AG09319 (cell line): ENCODE measurements around the gene RAD50.

ENCODE experiments used
- DNase-seq: peaks from one replicate; pipeline ENCODE4 v3.0.0-alpha.2; 2010; ENCODE audit warnings: low read depth; ENCODE audit errors: extremely low read depth
- TF ChIP-seq, protein P1 (sequence below): IDR thresholded peaks from 2 replicates; pipeline ENCODE4 v1.5.1; 2011; ENCODE audit warnings: low read depth, mild to moderate bottlenecking, inconsistent platforms, low read length, moderate library complexity

The RAD50 gene

DNA sequence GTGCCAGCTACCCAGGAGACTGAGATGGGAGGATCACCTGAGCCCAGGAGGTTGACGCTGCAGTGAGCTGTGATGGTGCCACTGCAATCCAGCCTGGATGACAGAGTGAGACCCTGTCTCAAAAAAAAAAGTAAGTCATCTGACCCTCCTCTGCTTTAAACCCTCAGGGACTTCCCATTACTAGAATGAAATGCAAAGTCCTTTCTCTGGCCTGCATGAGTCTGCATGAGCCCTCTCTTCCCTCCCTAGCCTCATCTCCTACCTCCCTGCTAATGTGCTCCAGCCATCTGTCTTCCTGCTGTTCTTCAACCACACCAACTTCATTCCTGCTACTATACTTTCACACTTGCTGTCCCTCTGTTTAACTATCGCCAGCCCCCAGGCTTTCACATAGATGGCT is 28.8 kb upstream of the RAD50 start:
- no peak for DNase-seq
- TF ChIP-seq, protein P1, sequence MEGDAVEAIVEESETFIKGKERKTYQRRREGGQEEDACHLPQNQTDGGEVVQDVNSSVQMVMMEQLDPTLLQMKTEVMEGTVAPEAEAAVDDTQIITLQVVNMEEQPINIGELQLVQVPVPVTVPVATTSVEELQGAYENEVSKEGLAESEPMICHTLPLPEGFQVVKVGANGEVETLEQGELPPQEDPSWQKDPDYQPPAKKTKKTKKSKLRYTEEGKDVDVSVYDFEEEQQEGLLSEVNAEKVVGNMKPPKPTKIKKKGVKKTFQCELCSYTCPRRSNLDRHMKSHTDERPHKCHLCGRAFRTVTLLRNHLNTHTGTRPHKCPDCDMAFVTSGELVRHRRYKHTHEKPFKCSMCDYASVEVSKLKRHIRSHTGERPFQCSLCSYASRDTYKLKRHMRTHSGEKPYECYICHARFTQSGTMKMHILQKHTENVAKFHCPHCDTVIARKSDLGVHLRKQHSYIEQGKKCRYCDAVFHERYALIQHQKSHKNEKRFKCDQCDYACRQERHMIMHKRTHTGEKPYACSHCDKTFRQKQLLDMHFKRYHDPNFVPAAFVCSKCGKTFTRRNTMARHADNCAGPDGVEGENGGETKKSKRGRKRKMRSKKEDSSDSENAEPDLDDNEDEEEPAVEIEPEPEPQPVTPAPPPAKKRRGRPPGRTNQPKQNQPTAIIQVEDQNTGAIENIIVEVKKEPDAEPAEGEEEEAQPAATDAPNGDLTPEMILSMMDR: no peak

DNA sequence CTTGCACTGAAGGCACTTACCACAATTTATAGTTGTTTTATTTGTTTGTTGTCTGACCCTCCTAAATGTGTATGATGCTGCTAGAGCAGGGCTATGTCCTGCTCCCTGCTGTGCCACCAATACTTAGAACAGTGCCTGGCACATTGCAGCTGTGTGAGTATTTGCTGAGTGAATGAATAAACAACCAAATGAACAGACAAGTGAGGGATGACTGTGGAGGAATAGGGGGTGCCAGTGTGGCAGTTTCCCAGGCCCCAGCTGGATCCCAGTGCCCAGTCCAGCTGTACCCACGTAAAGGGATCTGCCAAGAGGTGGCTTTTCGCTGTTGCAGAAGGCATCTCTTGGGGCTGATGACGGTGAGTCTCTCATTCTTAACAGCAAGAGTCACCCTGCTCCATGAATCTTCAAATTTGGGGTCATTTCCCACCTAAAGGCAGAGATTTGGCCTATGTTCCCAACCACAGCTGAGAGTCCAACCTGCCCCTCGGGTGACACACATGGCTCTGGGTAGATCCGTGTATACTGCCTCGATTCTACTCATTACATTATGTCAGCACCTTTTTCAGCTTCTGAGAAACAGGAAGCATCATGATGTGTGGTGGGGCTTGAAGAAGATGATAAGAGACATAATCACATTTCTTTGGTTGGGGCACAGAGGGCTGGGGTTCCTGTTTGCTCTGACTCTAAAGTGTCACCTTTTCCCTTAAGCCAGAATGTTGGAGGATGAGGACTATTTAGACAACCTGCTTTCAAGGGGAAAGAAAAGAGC is 27.7 kb upstream of the RAD50 start:
- DNase-seq: no peak
- TF ChIP-seq, protein P1: no peak

DNA sequence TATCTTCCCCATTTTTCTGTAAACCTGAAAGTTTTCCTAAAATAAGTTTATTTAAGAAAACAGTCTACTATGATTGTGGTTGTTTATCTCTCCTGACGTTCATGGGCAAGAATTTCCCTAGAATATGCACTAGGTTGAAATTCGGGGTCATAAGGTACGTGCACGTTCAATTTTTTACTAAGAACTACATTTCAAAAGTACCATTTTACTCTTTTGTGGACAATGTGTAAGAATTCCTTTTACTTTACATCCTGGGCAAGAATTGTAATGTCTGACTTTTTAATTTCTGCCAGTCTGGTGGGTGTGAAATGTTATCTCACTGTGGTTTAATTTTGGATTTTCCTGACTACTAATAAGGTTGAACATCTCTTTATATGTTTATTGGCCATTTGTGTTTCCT is 25.8 kb upstream of the RAD50 start:
- TF ChIP-seq, protein P1: no peak
- DNase-seq: no peak

DNA sequence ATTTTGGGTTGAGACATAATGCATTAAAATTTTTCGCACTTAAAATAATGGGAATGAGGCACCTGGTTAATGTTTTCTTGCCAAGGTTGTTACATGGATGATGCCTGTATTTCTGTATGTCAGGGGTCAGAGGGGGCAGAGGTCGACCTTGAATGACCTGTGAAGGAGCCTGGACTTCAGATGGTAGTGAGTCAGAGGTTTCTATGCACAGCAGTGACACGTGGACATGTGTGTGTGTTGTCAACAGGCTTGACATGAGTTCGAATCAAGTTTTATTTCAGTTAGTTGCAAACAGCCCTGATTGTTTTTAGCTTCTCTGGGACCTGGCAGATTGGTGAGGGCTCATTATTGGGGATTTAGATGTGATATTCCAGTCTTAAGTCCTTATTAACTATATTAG is 17.1 kb upstream of the RAD50 start:
- TF ChIP-seq, protein P1: no peak
- no peak for DNase-seq

DNA sequence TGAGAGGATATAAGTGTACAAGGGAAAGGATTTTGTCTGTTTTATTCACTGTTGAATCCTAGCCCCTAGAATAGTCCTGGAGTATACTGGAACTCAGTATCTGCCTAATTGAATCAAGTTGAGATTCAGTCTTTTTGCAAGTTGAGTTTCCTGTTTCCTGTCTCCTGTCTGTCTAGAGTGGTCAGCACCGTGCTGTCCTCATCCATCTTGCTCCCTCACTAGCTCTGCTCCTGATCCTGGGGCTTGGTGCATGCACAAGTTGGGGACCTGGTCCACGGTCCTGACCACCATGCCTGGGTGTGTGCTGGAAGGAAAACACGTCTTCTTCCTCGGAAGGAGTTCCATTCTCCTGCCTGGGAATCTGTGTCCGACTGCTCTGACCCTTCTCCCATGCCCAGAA is 16.6 kb upstream of the RAD50 start:
- TF ChIP-seq, protein P1: no peak
- DNase-seq: no peak

DNA sequence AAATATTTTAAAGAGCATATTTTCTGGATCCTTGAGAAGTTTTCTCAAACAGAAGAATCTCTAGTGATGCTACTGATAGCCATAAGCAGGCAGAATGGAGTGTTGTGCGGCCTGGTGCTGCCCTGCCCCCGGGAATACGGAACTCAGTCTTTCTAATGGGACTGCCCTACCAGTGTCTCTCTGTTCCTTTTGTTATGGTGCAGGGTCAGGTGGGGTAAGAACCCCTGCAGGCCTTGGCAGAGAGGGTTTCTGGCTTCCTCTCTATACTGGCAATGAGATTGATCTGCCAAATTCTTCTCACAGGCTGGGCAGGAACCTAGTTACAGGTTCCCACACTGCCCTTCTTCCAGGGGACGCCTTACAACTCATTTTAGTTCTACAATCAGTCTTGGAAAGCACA is 16.0 kb upstream of the RAD50 start:
- TF ChIP-seq, protein P1: no peak
- no peak for DNase-seq

DNA sequence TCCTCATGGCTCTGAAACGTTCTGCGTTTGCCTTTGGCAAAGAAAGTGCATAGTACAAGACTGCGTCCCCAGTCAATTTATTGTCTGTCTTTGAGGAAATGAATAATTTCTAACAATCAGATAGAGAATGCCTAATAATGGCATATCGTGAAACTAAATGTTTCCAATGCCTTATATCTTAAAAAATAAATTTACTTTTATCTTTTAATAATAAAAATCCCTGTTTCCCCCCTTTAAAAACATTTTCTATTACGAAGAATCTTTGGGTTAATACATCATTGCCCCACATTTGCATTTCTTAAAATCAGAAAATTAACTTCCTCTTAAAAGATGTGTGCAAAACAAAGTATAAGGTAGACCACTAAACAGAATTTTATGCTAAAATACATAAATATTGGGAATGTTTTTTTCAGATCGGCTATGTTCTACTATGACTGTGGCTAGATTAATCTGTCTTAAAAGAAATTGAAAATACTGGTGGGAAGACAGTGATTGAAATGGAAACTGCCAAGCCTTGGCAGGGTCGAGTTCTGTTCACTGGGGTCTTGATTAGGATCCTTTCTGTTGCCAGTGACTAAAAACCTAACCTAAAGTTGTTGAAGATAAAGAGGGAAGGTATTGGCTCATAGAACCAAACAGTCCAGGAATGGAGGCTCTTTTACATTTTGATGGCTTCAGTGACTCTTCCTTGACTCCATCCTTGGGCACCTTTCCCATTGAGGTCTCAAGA is 13.1 kb upstream of the RAD50 start, which contains the start of gene IL5:
TSS of gene IL5 (minus strand) at position 51 of the 730 bp plus-strand sequence. CDS start at position 7, 44 bp downstream.
- TF ChIP-seq, protein P1: no peak
- DNase-seq: no peak
